Measurements from ENCODE around the gene SLC16A9. TPM values are rescaled to one million over a fixed set of nuclear protein-coding genes. Genes with fewer than 3 reads are reported as not detected.

SLC16A9 gene
- total RNA-seq, 4 donors from 2014 or later, result 0.44 to 2.3 (median 1.3) TPM

GRCh38 chr10:59704630-59705029 is 5.0 kb downstream of the SLC16A9 start:
- DNase-seq (ENCODE audit: low spot score in 2 of 2), result no peak
- Histone ChIP-seq H3K4me3 (no peak overlapping the region), H3K27me3 (peaks cover 0 to 9% of the 10 kb centered on the region in 2 donors), H3K27ac (no peak overlapping the region), H3K4me1 (peaks cover 0 to 15% (median 7%) of the 10 kb centered on the region in 4 donors), H3K36me3 (no peaks in the 10 kb centered on the region), H3K9me3 (no peaks in the 10 kb centered on the region)
- no peak for TF ChIP-seq EP300 (IDR thresholded peaks at IDR 0.05)
- 77 to 80% methylated on average over 2 of the region's 2 CpGs for WGBS, 2 donors

- H3K36me3 ChIP-seq, result no peaks in the 10 kb centered on the region
- peaks cover 0 to 3% of the 10 kb centered on the region in 2 donors for H3K27me3 ChIP-seq
- no peak overlapping the region for H3K4me3 ChIP-seq
- 88 to 92% methylated on average over 4 of the region's 4 CpGs for WGBS, 2 donors
- DNase-seq (ENCODE audit: low spot score in 2 of 2), result no peak
- no peak overlapping the region for H3K27ac ChIP-seq
- TF ChIP-seq EP300 (IDR thresholded peaks at IDR 0.05), result no peak
- TF ChIP-seq CTCF (IDR thresholded peaks at IDR 0.05), result no peak
- TF ChIP-seq POLR2A (IDR thresholded peaks at IDR 0.05), result no peak
- H3K9me3 ChIP-seq, result no peaks in the 10 kb centered on the region
- H3K4me1 ChIP-seq, result no peaks in the 10 kb centered on the region
Observed at GRCh38 chr10:59702347-59702746, 7.3 kb downstream of the SLC16A9 start.

GRCh38 chr10:59700709-59701108 is 8.9 kb downstream of the SLC16A9 start:
- H3K4me3 ChIP-seq, result no peak overlapping the region
- WGBS, 2 donors, result 36 to 44% methylated on average over 4 of the region's 4 CpGs
- TF ChIP-seq EP300 (IDR thresholded peaks at IDR 0.05), result no peak
- no peak for TF ChIP-seq POLR2A (IDR thresholded peaks at IDR 0.05)
- no peak for TF ChIP-seq CTCF (IDR thresholded peaks at IDR 0.05)

GRCh38 chr10:59698326-59698725 is 11.3 kb downstream of the SLC16A9 start:
- TF ChIP-seq POLR2A (IDR thresholded peaks at IDR 0.05), result no peak
- no peak for TF ChIP-seq CTCF (IDR thresholded peaks at IDR 0.05)
- no peak for TF ChIP-seq EP300 (IDR thresholded peaks at IDR 0.05)
- Histone ChIP-seq H3K27ac (no peak overlapping the region), H3K4me1 (no peaks in the 10 kb centered on the region), H3K4me3 (no peak overlapping the region), H3K9me3 (no peaks in the 10 kb centered on the region), H3K27me3 (peaks cover 0 to 3% of the 10 kb centered on the region in 2 donors), H3K36me3 (no peaks in the 10 kb centered on the region)
- WGBS, 2 donors, result 39 to 47% methylated on average over 1 of the region's 1 CpG
- DNase-seq (ENCODE audit: low spot score in 2 of 2), result no peak

More at GRCh38 chr10:59700709-59701108, 8.9 kb downstream of the SLC16A9 start:
- Histone ChIP-seq H3K36me3 (no peaks in the 10 kb centered on the region), H3K9me3 (no peaks in the 10 kb centered on the region), H3K27me3 (peaks cover 0 to 3% of the 10 kb centered on the region in 2 donors), H3K4me1 (no peaks in the 10 kb centered on the region), H3K27ac (no peak overlapping the region)
- DNase-seq (ENCODE audit: low spot score in 2 of 2), result no peak

- Histone ChIP-seq H3K9me3 (no peaks in the 10 kb centered on the region), H3K4me3 (no peak overlapping the region), H3K27me3 (peaks cover 0 to 3% of the 10 kb centered on the region in 2 donors), H3K36me3 (no peaks in the 10 kb centered on the region), H3K4me1 (no peaks in the 10 kb centered on the region), H3K27ac (no peak overlapping the region)
- 72 to 78% methylated on average over 3 of the region's 3 CpGs for WGBS, 2 donors
- TF ChIP-seq CTCF (IDR thresholded peaks at IDR 0.05) (no peak), POLR2A (IDR thresholded peaks at IDR 0.05) (no peak), EP300 (IDR thresholded peaks at IDR 0.05) (no peak)
- no peak for DNase-seq (ENCODE audit: low spot score in 2 of 2)
Observed at GRCh38 chr10:59695637-59696036, 14.0 kb downstream of the SLC16A9 start.

GRCh38 chr10:59694936-59695335 is 14.7 kb downstream of the SLC16A9 start:
- no peak for DNase-seq (ENCODE audit: low spot score in 2 of 2)
- no peak overlapping the region for H3K4me3 ChIP-seq
- no peak overlapping the region for H3K27ac ChIP-seq
- H3K4me1 ChIP-seq, result no peaks in the 10 kb centered on the region
- 91 to 100% methylated on average over 1 of the region's 1 CpG for WGBS, 2 donors
- H3K36me3 ChIP-seq, result no peaks in the 10 kb centered on the region
- TF ChIP-seq CTCF (IDR thresholded peaks at IDR 0.05), result no peak
- TF ChIP-seq POLR2A (IDR thresholded peaks at IDR 0.05), result no peak
- no peak for TF ChIP-seq EP300 (IDR thresholded peaks at IDR 0.05)
- H3K9me3 ChIP-seq, result no peaks in the 10 kb centered on the region
- peaks cover 0 to 3% of the 10 kb centered on the region in 2 donors for H3K27me3 ChIP-seq
